GM18507 (cell line): ENCODE data around the gene C1orf52.
A peak's percentile ranks its signal among the peaks of the same experiment; 100 is the strongest.

Source experiments
- DNase-seq: peaks from one replicate; pipeline ENCODE4 v3.0.0; 2011; ENCODE audit warnings: low read depth; ENCODE audit not compliant: insufficient read length; ENCODE audit errors: extremely low spot score
- FAIRE-seq: peaks from 2 replicates; lab custom pipeline; 2011; peaks lifted over from hg19 to GRCh38; lab: Jason Lieb, UNC

The C1orf52 gene

GRCh38 chr1:85243372-85243771 is 16.1 kb downstream of the C1orf52 start:
- no peak for FAIRE-seq

GRCh38 chr1:85240643-85241042 is 18.8 kb downstream of the C1orf52 start:
- FAIRE-seq = no peak
- DNase-seq = no peak

More at GRCh38 chr1:85243372-85243771, 16.1 kb downstream of the C1orf52 start:
- no peak for DNase-seq

DNA sequence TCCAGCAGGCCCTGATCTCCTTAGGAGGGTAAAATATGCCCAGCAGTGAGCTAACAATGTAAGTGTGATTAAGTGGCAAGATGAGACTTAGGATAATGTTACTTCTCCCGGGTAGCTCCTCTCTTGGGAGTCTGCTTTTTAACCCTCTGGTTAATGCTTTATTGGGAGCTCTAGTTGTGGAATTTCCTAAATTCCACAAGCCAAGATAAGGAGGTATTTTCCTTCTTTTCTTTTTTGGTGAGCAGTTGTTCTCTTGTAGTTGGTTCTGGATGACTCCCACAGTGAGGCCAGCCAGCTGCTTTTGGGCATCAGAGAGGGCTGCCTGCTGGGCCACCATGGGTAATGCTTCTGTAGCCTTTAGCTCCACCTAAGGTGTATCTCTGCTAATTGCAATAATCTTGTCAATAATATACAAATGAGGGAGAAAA is 19.3 kb downstream of the C1orf52 start:
- FAIRE-seq (peak; percentile 35), DNase-seq (no peak)

GRCh38 chr1:85237613-85238012 is 21.8 kb downstream of the C1orf52 start:
- DNase-seq (no peak), FAIRE-seq (no peak)

- FAIRE-seq (no peak), DNase-seq (no peak)
Observed at GRCh38 chr1:85230305-85230977, 29.0 kb downstream of the C1orf52 start.

DNA sequence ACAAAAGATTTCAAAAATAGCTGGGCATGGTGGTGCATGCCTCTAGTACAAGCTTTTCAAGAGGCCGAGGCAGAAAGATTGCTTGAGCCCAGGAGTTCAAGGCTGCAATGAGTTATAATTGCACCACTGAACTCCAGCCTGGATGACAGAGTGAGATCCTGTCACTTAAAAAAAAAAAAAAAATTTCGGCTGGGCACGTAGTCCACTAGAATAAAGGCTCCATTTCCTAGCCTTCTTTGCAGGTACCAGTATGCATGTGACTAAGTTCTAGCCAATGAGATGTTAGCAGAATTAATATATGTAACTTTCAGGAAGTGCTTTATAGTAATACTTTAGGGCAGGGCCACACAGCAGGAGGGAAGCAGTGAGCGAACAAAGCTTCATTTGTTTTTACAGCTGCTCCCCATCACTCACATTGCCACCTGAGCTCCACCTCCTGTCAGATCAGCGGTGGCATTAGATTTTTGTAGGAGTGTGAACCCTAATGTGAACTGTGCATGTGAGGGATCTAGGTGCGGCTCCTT is 29.8 kb downstream of the C1orf52 start:
- FAIRE-seq = no peak
- no peak for DNase-seq

GRCh38 chr1:85228972-85229371 is 30.5 kb downstream of the C1orf52 start:
- FAIRE-seq = no peak
- no peak for DNase-seq

- no peak for DNase-seq
- no peak for FAIRE-seq
Observed at GRCh38 chr1:85225624-85226380, 33.7 kb downstream of the C1orf52 start.

DNA sequence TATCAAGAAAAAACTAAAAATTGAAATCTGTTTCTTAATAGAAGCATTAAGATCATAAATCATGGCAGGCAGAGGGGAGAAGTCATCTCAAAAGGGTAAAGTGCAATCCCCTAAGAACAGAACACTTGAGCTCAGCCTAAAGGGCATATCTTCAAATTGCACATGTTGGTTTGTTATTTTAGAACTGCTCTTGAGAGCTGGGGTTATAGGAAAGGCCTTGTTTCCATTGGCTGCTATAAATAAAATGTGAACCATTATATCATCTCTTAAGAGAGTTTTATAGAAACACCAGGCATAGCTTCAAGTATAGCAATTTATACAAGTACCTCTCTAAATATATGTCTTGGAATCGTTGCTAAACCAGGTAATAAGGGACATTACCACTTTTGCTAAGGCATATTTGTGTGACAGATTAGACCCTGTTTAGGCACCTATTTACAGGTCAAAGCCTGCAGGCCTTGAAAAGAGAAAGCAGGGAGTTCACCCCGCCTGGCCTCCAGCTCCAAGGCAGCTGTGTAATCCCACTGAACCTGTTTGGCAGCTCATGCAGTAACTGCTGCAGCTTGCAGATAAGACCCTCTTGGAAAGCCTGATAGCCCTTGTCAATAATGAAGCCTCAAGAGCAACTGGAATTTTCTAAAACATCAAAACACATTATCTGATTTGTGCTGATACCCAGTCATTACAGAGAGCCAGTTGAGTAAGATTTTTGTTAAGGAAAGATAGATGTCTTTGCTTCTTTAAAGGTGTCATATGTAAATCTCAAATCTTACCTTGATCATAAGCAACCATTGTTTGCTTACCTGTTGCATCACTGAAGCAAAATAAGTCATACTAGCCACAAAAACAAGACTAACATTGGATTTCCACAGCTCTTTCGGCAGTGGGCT is 34.5 kb downstream of the C1orf52 start:
- DNase-seq = no peak
- FAIRE-seq = no peak

- DNase-seq (no peak), FAIRE-seq (no peak)
Observed at GRCh38 chr1:85224295-85224694, 35.2 kb downstream of the C1orf52 start.

DNA sequence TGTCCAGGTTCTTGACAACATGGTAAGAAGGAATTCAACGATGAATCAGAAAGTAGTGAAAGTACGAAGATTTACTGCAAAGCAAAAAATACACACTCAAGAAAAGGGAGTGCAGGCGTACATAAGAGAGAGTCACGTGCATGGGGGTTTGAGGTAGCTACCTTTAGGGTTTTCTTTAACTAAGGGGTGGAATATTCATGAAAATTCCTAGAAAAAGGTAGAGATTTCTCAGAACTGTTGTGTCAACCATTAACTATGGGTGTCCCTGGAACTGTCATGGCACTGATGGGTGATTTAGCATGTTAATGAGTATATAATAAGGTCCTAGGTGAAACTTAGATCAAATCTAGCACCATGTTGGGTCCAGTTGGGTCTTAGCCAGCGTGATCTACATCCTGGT is 36.1 kb downstream of the C1orf52 start:
- FAIRE-seq = no peak

DNA sequence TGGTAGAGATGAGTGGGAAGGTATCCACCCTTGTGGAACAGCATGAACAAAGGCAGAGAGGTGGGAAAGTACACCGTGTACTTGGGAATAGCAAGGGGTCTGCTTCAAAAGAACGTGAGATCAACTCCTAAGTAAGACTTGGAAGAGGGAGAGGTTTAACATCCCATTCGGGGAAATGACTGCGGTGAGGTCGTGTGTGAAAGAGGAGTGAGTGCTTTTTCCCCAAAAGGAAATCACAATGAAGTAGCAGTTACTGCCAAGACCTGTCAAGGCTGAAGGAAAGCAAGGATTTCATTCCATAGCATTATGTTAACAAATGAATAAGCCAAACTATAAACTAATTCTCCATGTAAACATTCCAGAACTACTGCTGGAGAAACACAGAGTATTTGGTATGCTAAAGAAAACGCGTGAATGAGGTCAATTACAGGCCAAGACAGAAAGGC is 38.7 kb downstream of the C1orf52 start:
- DNase-seq = no peak
- no peak for FAIRE-seq

More for the DNA sequence above, 36.1 kb downstream of the C1orf52 start:
- no peak for DNase-seq

GRCh38 chr1:85219853-85220610 is 39.4 kb downstream of the C1orf52 start:
- FAIRE-seq = no peak
- no peak for DNase-seq

DNA sequence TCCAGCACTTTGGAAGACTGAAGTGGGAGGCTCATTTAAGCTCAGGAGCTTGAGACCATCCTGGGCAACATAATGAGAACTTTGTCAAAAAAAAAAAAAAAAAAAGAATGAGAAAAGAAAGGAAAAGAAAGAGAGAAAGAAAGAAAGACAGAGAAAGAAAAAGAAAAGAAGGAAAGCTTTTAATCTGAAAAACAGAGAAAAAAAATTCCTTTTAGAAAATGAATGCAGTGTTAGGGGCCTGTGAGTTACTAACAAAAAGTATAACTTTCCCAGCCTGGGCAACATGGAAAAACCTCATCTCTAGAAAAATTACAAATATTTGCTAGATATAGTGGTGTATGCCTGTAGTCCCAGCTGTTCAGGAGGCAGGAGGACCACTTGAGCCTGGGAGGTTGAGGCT is 42.8 kb downstream of the C1orf52 start:
- no peak for FAIRE-seq
- DNase-seq = no peak

- FAIRE-seq = no peak
Observed at GRCh38 chr1:85214654-85215053, 44.8 kb downstream of the C1orf52 start.

DNA sequence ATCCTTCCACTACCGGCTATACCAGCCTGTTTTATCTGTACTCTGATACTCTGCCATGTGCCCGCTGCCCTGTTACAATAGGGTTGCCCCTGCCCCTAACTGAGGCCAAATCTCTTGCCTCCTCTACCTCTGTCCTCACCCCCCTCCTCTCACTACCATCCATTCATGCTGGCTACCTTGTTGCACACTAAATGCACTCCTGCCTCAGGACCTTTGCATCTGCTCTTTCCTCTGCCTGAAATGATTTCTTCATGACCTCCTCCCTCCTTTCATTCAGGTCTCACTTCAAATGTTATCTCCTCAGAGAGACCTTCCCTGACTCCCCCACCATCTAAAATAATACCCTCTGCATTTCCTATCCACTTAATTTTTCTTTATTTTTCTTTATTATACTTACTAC is 51.0 kb downstream of the C1orf52 start:
- FAIRE-seq = no peak
- no peak for DNase-seq

More at GRCh38 chr1:85214654-85215053, 44.8 kb downstream of the C1orf52 start:
- no peak for DNase-seq

- no peak for FAIRE-seq
- DNase-seq = no peak
Observed at GRCh38 chr1:85203573-85204171, 55.8 kb downstream of the C1orf52 start.

- no peak for FAIRE-seq
- DNase-seq = no peak
Observed at GRCh38 chr1:85202864-85203255, 56.6 kb downstream of the C1orf52 start.
